ENCODE measurements around the gene IFT88.
A peak's percentile ranks its signal among the peaks of the same experiment; 100 is the strongest.

Gene IFT88

DNA sequence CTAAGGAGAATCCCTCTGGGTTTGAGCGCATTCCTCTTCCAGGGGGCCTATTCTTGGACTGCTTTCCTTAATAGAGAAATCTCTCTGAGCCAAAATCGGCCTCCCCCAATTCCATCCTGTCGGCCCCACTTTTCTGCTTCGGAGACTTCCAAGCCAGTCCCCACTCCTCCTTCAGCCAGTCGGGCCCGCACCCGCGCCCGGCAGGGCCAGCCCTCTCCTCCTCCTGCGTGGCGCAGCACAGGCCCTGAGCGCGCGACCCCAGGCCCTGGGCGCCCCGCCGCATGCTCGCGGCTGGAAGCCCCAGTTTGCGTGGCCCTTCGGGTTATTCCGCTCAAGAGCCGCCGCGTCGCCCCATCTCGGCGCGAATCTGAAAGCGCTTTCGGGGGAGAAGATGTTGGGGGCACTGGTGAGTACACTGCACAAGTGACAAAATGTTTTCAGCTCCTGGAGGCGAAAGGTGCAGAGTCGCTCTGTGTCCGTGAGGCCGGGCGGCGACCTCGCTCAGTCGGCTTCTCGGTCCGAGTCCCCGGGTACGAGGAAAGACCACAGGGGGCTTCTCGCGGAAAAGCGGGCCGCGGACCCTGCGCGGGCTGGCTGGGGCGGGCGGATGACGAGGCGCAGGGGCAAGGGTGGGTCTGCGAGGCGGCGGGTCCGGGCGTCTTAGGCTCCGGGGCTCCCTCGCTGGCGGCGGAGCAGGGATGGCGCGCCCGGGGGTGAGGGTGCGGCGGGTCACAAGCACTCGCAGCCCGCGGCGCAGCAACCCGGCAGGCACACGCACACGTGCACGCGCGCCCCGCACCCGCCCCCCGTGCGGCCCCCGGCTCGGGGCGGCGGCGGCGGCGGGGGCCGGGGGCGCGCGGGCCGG, 136.2 kb downstream of the IFT88 start, which contains the start of gene IL17D:
TSS of gene IL17D (plus strand) at position 785 of the 865 bp plus-strand sequence. CDS start 303 bp downstream, outside the sequence.
- peak; percentile 78 for DNase-seq (ENCODE audit: low spot score)
- in situ Hi-C loops (cut with MboI; ENCODE audit: low sequenced_read_pairs, unreplicated experiment), result loop anchor here (10.0 to 25.0 kb wide), 2 partner anchors 222 to 516 kb away; partner anchors contain the start of gene GJB2
- TF ChIP-seq, protein P1, sequence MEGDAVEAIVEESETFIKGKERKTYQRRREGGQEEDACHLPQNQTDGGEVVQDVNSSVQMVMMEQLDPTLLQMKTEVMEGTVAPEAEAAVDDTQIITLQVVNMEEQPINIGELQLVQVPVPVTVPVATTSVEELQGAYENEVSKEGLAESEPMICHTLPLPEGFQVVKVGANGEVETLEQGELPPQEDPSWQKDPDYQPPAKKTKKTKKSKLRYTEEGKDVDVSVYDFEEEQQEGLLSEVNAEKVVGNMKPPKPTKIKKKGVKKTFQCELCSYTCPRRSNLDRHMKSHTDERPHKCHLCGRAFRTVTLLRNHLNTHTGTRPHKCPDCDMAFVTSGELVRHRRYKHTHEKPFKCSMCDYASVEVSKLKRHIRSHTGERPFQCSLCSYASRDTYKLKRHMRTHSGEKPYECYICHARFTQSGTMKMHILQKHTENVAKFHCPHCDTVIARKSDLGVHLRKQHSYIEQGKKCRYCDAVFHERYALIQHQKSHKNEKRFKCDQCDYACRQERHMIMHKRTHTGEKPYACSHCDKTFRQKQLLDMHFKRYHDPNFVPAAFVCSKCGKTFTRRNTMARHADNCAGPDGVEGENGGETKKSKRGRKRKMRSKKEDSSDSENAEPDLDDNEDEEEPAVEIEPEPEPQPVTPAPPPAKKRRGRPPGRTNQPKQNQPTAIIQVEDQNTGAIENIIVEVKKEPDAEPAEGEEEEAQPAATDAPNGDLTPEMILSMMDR (IDR thresholded peaks at IDR 0.05; ENCODE audit: borderline replicate concordance, control extremely low read depth, extremely low read depth, insufficient read depth, missing control alignments), result no peak

DNA sequence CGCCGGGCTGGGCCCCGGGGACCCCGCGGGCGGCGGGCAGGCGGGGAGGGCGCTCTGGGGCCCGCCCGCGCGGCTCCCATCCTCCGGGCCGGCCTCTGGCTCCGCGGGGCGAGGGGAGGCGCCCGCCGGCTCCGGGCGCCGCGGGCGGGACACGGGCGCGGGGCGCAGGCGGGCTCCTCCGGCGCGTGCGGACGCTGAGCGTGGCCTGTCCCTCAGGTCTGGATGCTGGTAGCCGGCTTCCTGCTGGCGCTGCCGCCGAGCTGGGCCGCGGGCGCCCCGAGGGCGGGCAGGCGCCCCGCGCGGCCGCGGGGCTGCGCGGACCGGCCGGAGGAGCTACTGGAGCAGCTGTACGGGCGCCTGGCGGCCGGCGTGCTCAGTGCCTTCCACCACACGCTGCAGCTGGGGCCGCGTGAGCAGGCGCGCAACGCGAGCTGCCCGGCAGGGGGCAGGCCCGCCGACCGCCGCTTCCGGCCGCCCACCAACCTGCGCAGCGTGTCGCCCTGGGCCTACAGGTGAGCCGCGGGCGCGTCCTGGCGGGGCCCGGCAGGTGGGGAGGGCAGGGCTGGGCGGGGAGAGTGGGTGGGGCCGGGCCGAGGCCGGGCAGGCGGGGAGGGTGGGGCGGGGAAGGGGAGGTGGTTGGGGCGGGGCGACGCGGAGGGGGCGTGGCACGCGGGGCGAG, 137.0 kb downstream of the IFT88 start:
- in situ Hi-C loops (cut with MboI; ENCODE audit: low sequenced_read_pairs, unreplicated experiment), result loop anchor here (10.0 to 25.0 kb wide), 2 partner anchors 221 to 517 kb away; partner anchors contain the start of gene GJB2
- TF ChIP-seq, protein P1 (IDR thresholded peaks at IDR 0.05; ENCODE audit: borderline replicate concordance, control extremely low read depth, extremely low read depth, insufficient read depth, missing control alignments), result peak; percentile 73
- peak; percentile 92 for DNase-seq (ENCODE audit: low spot score)

DNA sequence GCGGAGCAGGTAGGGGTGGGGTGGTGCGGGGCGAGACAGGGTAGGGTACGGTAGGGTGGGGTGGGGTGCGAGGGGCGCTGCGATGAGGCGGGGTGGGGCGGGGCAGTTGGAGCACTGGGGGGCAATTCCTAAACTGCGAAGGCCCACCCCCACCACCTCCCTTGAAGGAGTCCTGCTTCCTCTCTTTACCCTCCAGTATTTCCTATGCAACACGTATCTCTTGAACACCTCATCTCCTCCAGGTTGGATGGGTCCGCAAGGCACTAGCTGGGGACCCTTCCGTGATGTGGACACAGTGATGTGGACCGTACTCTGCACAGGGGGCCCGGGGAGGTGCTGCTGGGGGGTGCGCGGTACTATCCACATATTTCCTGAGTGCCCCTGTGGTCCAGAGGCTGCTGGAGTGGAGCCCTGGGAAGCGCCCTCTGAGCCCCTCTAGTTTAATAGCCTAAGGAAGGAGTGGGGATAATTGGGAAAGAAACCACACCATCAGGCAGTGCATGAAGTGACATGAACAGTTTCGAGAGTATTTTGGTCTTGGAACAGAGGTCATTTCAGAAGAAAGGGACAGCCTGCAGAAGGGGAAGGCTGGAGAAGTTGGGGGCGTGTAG, 137.6 kb downstream of the IFT88 start:
- in situ Hi-C loops (cut with MboI; ENCODE audit: low sequenced_read_pairs, unreplicated experiment), result loop anchor here (10.0 to 25.0 kb wide), 2 partner anchors 220 to 517 kb away; partner anchors contain the start of gene GJB2
- TF ChIP-seq, protein P1 (IDR thresholded peaks at IDR 0.05; ENCODE audit: borderline replicate concordance, control extremely low read depth, extremely low read depth, insufficient read depth, missing control alignments), result no peak
- no peak for DNase-seq (ENCODE audit: low spot score)

DNA sequence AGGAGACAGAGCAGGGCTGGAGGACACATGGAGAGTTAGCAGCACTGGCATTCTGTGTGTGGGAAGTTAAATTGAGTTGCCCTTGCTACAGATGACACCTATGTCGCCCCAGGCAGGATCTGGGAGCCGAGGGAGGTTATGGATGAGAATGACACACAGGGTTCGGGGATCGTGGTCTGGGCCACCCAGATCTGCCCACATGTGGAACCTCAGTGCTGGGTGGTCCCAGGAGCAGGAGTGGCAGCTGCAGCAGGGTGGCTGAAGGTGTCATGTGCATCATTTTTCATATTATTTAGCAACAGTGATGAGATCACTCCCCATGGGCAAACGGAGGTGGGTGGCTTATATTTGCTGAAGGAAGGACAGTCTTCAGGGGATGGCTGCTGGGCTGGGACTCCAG, 139.7 kb downstream of the IFT88 start:
- in situ Hi-C loops (cut with MboI; ENCODE audit: low sequenced_read_pairs, unreplicated experiment), result loop anchor here (10.0 to 25.0 kb wide), 2 partner anchors 218 to 519 kb away; partner anchors contain the start of gene GJB2
- DNase-seq (ENCODE audit: low spot score), result no peak
- TF ChIP-seq, protein P1 (IDR thresholded peaks at IDR 0.05; ENCODE audit: borderline replicate concordance, control extremely low read depth, extremely low read depth, insufficient read depth, missing control alignments), result no peak

DNA sequence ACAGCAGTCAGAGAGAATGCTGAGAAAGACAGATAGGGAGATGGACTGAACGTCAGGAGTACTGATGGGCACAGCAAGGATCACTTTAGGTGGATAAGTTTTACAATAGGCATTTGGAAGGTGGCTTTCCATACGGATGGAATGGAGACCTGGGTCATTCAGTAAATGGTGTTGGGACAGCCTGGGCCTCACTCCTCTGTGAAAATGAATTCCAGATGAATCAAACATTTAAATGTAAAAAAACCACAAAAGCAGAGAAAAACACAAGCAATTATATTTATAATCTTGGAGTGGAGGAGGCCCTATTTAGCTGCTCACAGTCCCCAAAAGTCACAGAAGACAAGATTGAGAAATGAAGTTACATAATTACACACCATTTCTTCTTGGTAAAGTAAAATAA, 141.3 kb downstream of the IFT88 start:
- DNase-seq (ENCODE audit: low spot score), result no peak
- in situ Hi-C loops (cut with MboI; ENCODE audit: low sequenced_read_pairs, unreplicated experiment), result loop anchor here (10.0 to 25.0 kb wide), 2 partner anchors 217 to 521 kb away; partner anchors contain the start of gene GJB2
- TF ChIP-seq, protein P1 (IDR thresholded peaks at IDR 0.05; ENCODE audit: borderline replicate concordance, control extremely low read depth, extremely low read depth, insufficient read depth, missing control alignments), result no peak

DNA sequence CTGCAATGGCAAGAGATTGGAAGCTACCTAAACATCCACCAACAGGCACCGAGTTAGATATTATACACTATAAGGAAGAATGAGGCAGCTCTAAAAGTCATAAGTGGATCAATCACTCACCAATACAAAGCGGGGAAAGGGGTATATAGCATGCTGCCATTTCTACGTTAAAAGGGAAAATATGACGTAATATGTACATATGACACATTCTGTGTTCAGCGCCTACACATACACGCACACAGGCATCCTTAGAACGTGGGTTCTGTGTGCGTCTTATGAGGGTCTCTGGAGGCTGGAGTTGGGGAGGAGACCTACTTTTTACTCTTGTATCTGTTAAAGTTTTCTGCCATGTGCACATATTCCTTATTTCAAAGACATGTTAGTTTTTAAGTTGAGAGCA, 142.4 kb downstream of the IFT88 start:
- TF ChIP-seq, protein P1 (IDR thresholded peaks at IDR 0.05; ENCODE audit: borderline replicate concordance, control extremely low read depth, extremely low read depth, insufficient read depth, missing control alignments), result no peak
- no peak for DNase-seq (ENCODE audit: low spot score)
- in situ Hi-C loops (cut with MboI; ENCODE audit: low sequenced_read_pairs, unreplicated experiment), result loop anchor here (10.0 to 25.0 kb wide), 2 partner anchors 215 to 522 kb away; partner anchors contain the start of gene GJB2

All from GM13976 (cell line).